Activated CD4-positive, alpha-beta T cell treated with anti-CD3 and anti-CD28 coated beads for 36 hours (primary cell): ENCODE data around the gene PARD6G. TPM values are rescaled to one million over a fixed set of nuclear protein-coding genes. Genes with fewer than 3 reads are reported as not detected.

ENCODE experiments used
- ATAC-seq: fragments of 200-7000 bp; cut with Tn5 transposase; one replicate; pipeline ENCODE4 v1.10.0; 2021; ENCODE audit warnings: mild to moderate bottlenecking, moderate library complexity
- CTCF ChIA-PET: fragments of 350-600 bp; sonication (Branson Sonifier 250); formaldehyde crosslinking; loops from one replicate; lab custom pipeline; 2021; ENCODE audit warnings: antibody characterized with exemption; lab: Charles Lee
- POLR2A ChIA-PET: fragments of 350-600 bp; sonication (Branson Sonifier 250); formaldehyde crosslinking; loops from one replicate; lab custom pipeline; 2021; ENCODE audit warnings: antibody characterized with exemption, inconsistent platforms; lab: Charles Lee
- DNase-seq: peaks from one replicate; pipeline ENCODE4 v3.0.0-alpha.2; 2020
- H3K27ac Mint-ChIP-seq: one replicate; pipeline ENCODE4 v1.8.0; 2021; ENCODE audit warnings: mixed read lengths
- H3K27me3 Mint-ChIP-seq: one replicate; pipeline ENCODE4 v1.8.0; 2021; ENCODE audit warnings: mixed read lengths
- H3K36me3 Mint-ChIP-seq: one replicate; pipeline ENCODE4 v1.8.0; 2021; ENCODE audit warnings: low read depth, mixed read lengths
- H3K4me1 Mint-ChIP-seq: one replicate; pipeline ENCODE4 v1.8.0; 2021; ENCODE audit warnings: mixed read lengths
- H3K4me3 Mint-ChIP-seq: one replicate; pipeline ENCODE4 v1.8.0; 2021; ENCODE audit warnings: mild to moderate bottlenecking, moderate library complexity, mixed read lengths
- H3K9me3 Mint-ChIP-seq: one replicate; pipeline ENCODE4 v1.8.0; 2021; ENCODE audit warnings: low read depth, mixed read lengths
- intact Hi-C, 2 experiments: fragments of 100-400 bp; cut with DNase I in 1 of 2; cut with micrococcal nuclease in 1 of 2; formaldehyde crosslinking; loops; one replicate each; pipeline versions ENCODE4 v1.14.2 to v1.15.1; 2022 to 2024; cut with DNase I, micrococcal nuclease
- total RNA-seq, 2 experiments: library from RNA; stranded (reverse); gene quantifications; one replicate each; pipeline ENCODE4 v1.2.3, GENCODE V29; 2021

The PARD6G gene
- total RNA-seq, 2 experiments from 2014 or later, result not detected

GRCh38 chr18:80194874-80195570, 52.3 kb downstream of the PARD6G start:
- Mint-ChIP-seq H3K4me1 (peaks cover 8% of the 10 kb centered on the region), H3K27ac (no peak overlapping the region), H3K4me3 (no peak overlapping the region), H3K9me3 (no peaks in the 10 kb centered on the region), H3K36me3 (no peaks in the 10 kb centered on the region), H3K27me3 (peaks cover 51% of the 10 kb centered on the region)
- ATAC-seq (peak; percentile 88), DNase-seq (peak; percentile 24)
- POLR2A ChIA-PET, result no interaction called here
- intact Hi-C loops, result no loop called here
- CTCF ChIA-PET, result no interaction called here

DNA sequence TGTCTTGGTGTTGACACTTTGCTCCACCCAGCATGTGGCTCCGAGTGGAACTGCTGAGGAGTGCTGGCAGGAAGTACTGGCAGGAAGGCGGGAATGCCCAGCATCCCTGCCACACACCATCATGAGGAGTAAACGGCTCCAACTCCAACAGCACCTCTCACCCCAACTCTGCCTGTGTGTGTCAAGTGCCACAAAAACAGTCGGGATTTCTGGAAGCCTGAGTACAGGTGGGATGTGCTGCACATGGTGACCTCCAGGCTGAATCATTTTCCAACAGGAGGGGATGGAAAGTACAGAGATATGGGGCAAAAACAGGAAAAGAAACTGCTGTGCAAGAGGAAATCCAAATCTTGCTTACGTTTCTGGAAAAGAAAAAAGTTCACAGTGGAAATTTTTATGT, 53.6 kb downstream of the PARD6G start:
- ATAC-seq (no peak), DNase-seq (no peak)
- intact Hi-C loops, result no loop called here
- CTCF ChIA-PET, result interaction anchor here (0.8 kb wide), 1 partner anchor 8 kb away, joined by 3 read pairs; no protein-coding TSS in a partner anchor
- Mint-ChIP-seq H3K27me3 (peaks cover 43% of the 10 kb centered on the region), H3K4me3 (no peak overlapping the region), H3K27ac (no peak overlapping the region), H3K36me3 (no peaks in the 10 kb centered on the region), H3K4me1 (peaks cover 8% of the 10 kb centered on the region), H3K9me3 (no peaks in the 10 kb centered on the region)
- POLR2A ChIA-PET, result no interaction called here

- DNase-seq (no peak), ATAC-seq (no peak)
- POLR2A ChIA-PET, result no interaction called here
- Mint-ChIP-seq H3K4me1 (peaks cover 8% of the 10 kb centered on the region), H3K9me3 (no peaks in the 10 kb centered on the region), H3K27me3 (peaks cover 38% of the 10 kb centered on the region), H3K36me3 (no peaks in the 10 kb centered on the region), H3K27ac (no peak overlapping the region), H3K4me3 (no peak overlapping the region)
- intact Hi-C loops, result no loop called here
- CTCF ChIA-PET, result interaction anchor here (0.8 kb wide), 1 partner anchor 9 kb away, joined by 3 read pairs; no protein-coding TSS in a partner anchor
Observed at GRCh38 chr18:80192653-80193385, 54.5 kb downstream of the PARD6G start.

DNA sequence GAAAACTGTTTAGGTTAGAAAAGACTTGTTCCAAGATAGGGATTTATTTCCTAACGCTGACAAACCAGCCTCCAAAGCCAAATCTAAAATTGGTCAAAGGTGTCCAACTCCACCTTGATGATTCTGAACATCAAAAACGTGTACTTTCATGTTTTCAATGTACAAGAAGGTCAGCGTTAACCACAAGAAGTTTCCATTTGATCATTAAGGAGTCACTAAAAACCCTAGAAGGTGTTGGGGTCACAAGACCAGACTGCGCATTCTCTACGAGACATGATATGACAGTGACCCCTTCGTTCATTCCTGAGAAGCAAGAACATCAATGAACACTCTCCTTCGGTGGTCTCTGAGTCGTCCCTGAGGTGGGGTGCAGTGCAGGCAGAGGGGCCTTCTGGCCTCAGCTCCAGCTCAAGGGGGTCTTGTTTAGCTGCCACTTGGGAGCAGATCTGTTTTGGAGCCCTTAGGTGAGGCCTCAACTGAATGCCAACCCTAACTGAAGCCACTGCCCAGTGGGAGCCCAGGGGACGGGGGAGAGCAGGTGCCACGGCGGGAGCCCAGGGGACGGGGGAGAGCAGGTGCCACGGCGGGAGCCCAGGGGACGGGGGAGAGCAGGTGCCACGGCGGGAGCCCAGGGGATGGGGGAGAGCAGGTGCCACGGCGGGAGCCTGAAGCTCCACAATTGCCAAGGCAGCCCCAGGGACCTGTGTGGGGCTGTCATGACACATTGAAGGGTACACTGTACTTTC, 55.2 kb downstream of the PARD6G start:
- Mint-ChIP-seq H3K4me3 (no peak overlapping the region), H3K9me3 (no peaks in the 10 kb centered on the region), H3K27me3 (peaks cover 34% of the 10 kb centered on the region), H3K4me1 (peaks cover 8% of the 10 kb centered on the region), H3K36me3 (no peaks in the 10 kb centered on the region), H3K27ac (no peak overlapping the region)
- ATAC-seq, result no peak
- DNase-seq, result no peak
- ChIA-PET POLR2A (no interaction called here), CTCF (interaction anchor here (1.4 to 1.9 kb wide), 2 partner anchors 9 to 34 kb away, joined by 7 read pairs; no protein-coding TSS in a partner anchor)
- intact Hi-C loops, result no loop called here

GRCh38 chr18:80191264-80191663, 56.0 kb downstream of the PARD6G start:
- H3K27me3 Mint-ChIP-seq, result peaks cover 31% of the 10 kb centered on the region
- no peak for DNase-seq
- CTCF ChIA-PET, result interaction anchor here (1.4 to 1.9 kb wide), 2 partner anchors 10 to 33 kb away, joined by 7 read pairs; no protein-coding TSS in a partner anchor
- H3K4me3 Mint-ChIP-seq, result no peak overlapping the region
- POLR2A ChIA-PET, result no interaction called here
- intact Hi-C loops, result no loop called here
- peaks cover 8% of the 10 kb centered on the region for H3K4me1 Mint-ChIP-seq
- ATAC-seq, result no peak
- no peaks in the 10 kb centered on the region for H3K36me3 Mint-ChIP-seq
- H3K27ac Mint-ChIP-seq, result no peak overlapping the region
- no peaks in the 10 kb centered on the region for H3K9me3 Mint-ChIP-seq

DNA sequence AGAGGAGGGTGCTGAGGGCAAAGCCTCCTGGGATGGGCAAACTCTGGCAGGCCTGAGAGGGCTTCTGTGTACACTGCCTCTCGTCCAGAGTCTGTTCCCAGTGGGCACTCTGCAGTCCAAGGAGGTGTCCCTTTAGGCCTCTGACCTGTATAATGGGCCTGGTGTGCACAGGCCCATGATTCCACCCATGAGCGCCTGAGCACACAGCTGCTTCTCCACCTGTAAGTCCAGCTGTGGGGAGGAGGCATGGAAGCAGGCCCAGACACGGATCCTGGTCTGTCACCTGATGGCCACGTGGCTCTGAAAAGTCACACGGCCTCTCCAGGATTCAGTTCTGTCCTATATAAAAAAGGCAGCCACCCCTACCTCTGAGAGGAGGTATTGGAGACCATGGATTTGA, 57.0 kb downstream of the PARD6G start:
- intact Hi-C loops, result no loop called here
- no peak for DNase-seq
- no peak overlapping the region for H3K4me3 Mint-ChIP-seq
- no peak overlapping the region for H3K27ac Mint-ChIP-seq
- ChIA-PET CTCF (interaction anchor here (0.6 to 1.9 kb wide), 2 partner anchors 11 to 316 kb away, joined by 3 to 7 read pairs; no protein-coding TSS in a partner anchor), POLR2A (no interaction called here)
- H3K4me1 Mint-ChIP-seq, result peaks cover 8% of the 10 kb centered on the region
- H3K36me3 Mint-ChIP-seq, result no peaks in the 10 kb centered on the region
- no peaks in the 10 kb centered on the region for H3K9me3 Mint-ChIP-seq
- peaks cover 28% of the 10 kb centered on the region for H3K27me3 Mint-ChIP-seq
- ATAC-seq, result no peak

DNA sequence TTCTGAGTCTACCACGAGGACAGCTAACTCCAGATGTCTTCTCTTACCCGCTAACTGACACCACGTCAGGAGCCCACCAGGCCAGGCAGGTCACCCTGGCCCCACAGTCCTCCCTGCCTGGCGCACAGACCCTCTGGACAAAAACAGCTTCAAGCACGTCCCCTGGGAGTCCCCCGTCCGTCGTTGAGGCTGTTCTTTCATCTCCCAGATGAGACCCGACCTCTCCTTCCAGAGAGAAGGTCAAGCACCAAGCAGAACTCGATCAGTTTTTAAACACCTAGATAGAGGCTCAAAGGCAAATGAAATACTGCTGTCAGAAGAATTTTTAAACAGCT, 57.8 kb downstream of the PARD6G start:
- CTCF ChIA-PET, result no interaction called here
- Mint-ChIP-seq H3K4me1 (peaks cover 1% of the 10 kb centered on the region), H3K27ac (no peak overlapping the region), H3K9me3 (no peaks in the 10 kb centered on the region), H3K36me3 (no peaks in the 10 kb centered on the region), H3K27me3 (peaks cover 22% of the 10 kb centered on the region), H3K4me3 (no peak overlapping the region)
- POLR2A ChIA-PET, result no interaction called here
- intact Hi-C loops, result no loop called here
- ATAC-seq (no peak), DNase-seq (no peak)

GRCh38 chr18:80188643-80189530, 58.4 kb downstream of the PARD6G start:
- H3K9me3 Mint-ChIP-seq, result no peaks in the 10 kb centered on the region
- CTCF ChIA-PET, result no interaction called here
- DNase-seq (no peak), ATAC-seq (no peak)
- POLR2A ChIA-PET, result no interaction called here
- no peak overlapping the region for H3K27ac Mint-ChIP-seq
- H3K27me3 Mint-ChIP-seq, result peaks cover 18% of the 10 kb centered on the region
- no peaks in the 10 kb centered on the region for H3K36me3 Mint-ChIP-seq
- H3K4me3 Mint-ChIP-seq, result no peak overlapping the region
- no peaks in the 10 kb centered on the region for H3K4me1 Mint-ChIP-seq
- intact Hi-C loops, result no loop called here

- ChIA-PET POLR2A (no interaction called here), CTCF (no interaction called here)
- Mint-ChIP-seq H3K9me3 (no peaks in the 10 kb centered on the region), H3K36me3 (no peaks in the 10 kb centered on the region), H3K27me3 (peaks cover 13% of the 10 kb centered on the region), H3K27ac (no peak overlapping the region), H3K4me3 (no peak overlapping the region), H3K4me1 (no peaks in the 10 kb centered on the region)
- ATAC-seq (no peak), DNase-seq (no peak)
- intact Hi-C loops, result no loop called here
Observed at GRCh38 chr18:80187956-80188642, 59.2 kb downstream of the PARD6G start.

DNA sequence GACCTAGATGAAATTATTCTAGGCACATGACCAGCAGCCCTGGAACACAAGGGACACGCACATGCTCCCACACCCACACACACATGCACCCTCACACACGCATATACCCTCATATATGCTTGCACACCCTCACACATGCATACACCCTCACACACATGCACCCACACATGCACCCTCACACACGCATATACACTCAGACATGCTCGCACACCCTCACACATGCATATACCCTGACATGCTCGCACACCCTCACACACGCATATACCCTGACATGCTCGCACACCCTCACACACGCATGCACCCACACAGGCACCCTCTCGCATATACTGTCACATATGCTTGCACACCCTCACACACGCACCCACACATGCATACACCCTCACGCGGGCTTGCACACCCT, 61.8 kb downstream of the PARD6G start:
- Mint-ChIP-seq H3K27me3 (peaks cover 2% of the 10 kb centered on the region), H3K4me3 (no peak overlapping the region), H3K36me3 (no peaks in the 10 kb centered on the region), H3K9me3 (no peaks in the 10 kb centered on the region), H3K4me1 (no peaks in the 10 kb centered on the region), H3K27ac (no peak overlapping the region)
- DNase-seq (no peak), ATAC-seq (no peak)
- ChIA-PET CTCF (no interaction called here), POLR2A (no interaction called here)
- intact Hi-C loops, result no loop called here
